ENCODE measurements around the gene CLBA1.
"Not testable (repeated sequence)": the region's sequence is repeated elsewhere in the genome, so short reads cannot be mapped to it uniquely, and the experiment has no call there.

DNA sequence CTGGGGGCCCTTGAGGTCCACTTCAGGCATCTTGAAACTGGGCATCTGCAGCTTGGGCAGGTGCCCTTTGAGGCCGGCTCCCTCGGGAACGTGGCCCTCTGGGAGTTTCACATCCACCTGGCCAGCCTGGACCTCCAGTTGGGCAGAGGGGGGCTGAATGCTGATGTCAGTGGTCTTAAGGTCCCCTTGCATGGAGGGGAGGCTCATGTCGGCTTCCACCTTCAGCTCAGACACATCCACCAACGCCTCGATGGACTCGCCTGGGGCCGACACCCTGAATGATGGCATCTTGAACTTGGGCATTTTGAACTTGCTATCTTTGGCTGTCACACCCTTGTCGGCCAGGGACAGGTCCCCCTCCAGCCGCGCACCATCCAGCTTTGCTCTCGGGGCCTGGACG is 38.4 kb upstream of the CLBA1 start:
- not testable (repeated sequence) for TF ChIP-seq POLR2A (IDR thresholded peaks at IDR 0.05)
- TF ChIP-seq, protein P1, sequence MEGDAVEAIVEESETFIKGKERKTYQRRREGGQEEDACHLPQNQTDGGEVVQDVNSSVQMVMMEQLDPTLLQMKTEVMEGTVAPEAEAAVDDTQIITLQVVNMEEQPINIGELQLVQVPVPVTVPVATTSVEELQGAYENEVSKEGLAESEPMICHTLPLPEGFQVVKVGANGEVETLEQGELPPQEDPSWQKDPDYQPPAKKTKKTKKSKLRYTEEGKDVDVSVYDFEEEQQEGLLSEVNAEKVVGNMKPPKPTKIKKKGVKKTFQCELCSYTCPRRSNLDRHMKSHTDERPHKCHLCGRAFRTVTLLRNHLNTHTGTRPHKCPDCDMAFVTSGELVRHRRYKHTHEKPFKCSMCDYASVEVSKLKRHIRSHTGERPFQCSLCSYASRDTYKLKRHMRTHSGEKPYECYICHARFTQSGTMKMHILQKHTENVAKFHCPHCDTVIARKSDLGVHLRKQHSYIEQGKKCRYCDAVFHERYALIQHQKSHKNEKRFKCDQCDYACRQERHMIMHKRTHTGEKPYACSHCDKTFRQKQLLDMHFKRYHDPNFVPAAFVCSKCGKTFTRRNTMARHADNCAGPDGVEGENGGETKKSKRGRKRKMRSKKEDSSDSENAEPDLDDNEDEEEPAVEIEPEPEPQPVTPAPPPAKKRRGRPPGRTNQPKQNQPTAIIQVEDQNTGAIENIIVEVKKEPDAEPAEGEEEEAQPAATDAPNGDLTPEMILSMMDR (IDR thresholded peaks at IDR 0.05): not testable (repeated sequence)

All from vagina (tissue), 2 donors.